ENCODE data around the gene MMEL1. TPM values are rescaled to one million over a fixed set of nuclear protein-coding genes. Genes with fewer than 3 reads are reported as not detected.
A peak's percentile ranks its signal among the peaks of the same experiment; 100 is the strongest.

Gene MMEL1
- total and polyA plus RNA-seq, 2 of the 13 experiments (the other 11 are each of a cell fraction or from before 2014, with no cell fraction given), result 0.48 TPM; not detected in 1

DNA sequence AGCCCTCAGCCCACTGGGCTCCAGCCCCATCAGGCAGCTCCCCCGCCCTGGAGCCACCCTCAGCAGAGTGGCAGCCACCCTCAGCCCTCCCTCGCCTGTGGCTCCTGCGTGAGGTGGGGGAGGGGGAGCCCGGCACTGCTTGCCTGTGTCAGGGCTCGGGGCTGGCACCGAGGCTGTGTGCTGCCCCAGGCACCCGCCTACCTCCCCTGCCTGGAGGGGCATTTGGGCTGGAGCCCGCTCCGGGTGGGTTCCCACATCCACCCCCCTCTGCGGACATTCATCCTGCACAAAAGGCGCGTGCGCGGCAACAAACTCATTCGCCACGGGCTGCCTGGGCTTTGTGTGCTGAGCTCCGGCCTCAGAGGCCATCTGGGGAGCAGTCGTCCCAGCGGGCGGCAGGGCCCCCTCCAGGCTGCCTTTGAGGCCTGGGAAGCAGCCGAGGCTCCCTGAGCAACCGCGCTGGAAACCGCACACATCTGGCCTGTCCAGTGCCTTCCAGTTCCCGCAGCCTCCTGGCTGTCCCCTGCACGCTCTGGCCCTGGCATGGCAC lies 89.2 kb downstream of the MMEL1 start (continued):
- TF ChIP-seq, protein P1, sequence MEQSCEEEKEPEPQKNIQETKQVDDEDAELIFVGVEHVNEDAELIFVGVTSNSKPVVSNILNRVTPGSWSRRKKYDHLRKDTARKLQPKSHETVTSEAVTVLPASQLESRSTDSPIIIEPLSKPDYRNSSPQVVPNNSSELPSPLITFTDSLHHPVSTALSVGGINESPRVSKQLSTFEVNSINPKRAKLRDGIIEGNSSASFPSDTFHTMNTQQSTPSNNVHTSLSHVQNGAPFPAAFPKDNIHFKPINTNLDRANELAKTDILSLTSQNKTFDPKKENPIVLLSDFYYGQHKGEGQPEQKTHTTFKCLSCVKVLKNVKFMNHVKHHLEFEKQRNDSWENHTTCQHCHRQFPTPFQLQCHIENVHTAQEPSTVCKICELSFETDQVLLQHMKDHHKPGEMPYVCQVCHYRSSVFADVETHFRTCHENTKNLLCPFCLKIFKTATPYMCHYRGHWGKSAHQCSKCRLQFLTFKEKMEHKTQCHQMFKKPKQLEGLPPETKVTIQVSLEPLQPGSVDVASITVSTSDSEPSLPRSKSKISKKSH (CRISPR knock-in tag; IDR thresholded peaks at IDR 0.05; ENCODE audit: borderline replicate concordance), result no peak
- TF ChIP-seq, protein P2, sequence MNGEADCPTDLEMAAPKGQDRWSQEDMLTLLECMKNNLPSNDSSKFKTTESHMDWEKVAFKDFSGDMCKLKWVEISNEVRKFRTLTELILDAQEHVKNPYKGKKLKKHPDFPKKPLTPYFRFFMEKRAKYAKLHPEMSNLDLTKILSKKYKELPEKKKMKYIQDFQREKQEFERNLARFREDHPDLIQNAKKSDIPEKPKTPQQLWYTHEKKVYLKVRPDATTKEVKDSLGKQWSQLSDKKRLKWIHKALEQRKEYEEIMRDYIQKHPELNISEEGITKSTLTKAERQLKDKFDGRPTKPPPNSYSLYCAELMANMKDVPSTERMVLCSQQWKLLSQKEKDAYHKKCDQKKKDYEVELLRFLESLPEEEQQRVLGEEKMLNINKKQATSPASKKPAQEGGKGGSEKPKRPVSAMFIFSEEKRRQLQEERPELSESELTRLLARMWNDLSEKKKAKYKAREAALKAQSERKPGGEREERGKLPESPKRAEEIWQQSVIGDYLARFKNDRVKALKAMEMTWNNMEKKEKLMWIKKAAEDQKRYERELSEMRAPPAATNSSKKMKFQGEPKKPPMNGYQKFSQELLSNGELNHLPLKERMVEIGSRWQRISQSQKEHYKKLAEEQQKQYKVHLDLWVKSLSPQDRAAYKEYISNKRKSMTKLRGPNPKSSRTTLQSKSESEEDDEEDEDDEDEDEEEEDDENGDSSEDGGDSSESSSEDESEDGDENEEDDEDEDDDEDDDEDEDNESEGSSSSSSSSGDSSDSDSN (CRISPR knock-in tag; IDR thresholded peaks at IDR 0.05), result peak; percentile 17; the same call in 1 of the 2 replicates
- TF ChIP-seq, protein P3, sequence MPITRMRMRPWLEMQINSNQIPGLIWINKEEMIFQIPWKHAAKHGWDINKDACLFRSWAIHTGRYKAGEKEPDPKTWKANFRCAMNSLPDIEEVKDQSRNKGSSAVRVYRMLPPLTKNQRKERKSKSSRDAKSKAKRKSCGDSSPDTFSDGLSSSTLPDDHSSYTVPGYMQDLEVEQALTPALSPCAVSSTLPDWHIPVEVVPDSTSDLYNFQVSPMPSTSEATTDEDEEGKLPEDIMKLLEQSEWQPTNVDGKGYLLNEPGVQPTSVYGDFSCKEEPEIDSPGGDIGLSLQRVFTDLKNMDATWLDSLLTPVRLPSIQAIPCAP (CRISPR knock-in tag; IDR thresholded peaks at IDR 0.05; ENCODE audit: low read depth), result peak; percentile 46; the same call in 1 of the 2 replicates
- TF ChIP-seq, protein P4, sequence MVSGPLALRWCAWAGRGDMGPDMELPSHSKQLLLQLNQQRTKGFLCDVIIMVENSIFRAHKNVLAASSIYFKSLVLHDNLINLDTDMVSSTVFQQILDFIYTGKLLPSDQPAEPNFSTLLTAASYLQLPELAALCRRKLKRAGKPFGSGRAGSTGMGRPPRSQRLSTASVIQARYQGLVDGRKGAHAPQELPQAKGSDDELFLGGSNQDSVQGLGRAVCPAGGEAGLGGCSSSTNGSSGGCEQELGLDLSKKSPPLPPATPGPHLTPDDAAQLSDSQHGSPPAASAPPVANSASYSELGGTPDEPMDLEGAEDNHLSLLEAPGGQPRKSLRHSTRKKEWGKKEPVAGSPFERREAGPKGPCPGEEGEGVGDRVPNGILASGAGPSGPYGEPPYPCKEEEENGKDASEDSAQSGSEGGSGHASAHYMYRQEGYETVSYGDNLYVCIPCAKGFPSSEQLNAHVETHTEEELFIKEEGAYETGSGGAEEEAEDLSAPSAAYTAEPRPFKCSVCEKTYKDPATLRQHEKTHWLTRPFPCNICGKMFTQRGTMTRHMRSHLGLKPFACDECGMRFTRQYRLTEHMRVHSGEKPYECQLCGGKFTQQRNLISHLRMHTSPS (CRISPR knock-in tag; IDR thresholded peaks at IDR 0.05; ENCODE audit: low read depth), result peak; percentile 49; the same call in 1 of the 2 replicates
- TF ChIP-seq, protein P5, sequence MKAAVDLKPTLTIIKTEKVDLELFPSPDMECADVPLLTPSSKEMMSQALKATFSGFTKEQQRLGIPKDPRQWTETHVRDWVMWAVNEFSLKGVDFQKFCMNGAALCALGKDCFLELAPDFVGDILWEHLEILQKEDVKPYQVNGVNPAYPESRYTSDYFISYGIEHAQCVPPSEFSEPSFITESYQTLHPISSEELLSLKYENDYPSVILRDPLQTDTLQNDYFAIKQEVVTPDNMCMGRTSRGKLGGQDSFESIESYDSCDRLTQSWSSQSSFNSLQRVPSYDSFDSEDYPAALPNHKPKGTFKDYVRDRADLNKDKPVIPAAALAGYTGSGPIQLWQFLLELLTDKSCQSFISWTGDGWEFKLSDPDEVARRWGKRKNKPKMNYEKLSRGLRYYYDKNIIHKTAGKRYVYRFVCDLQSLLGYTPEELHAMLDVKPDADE (CRISPR knock-in tag; IDR thresholded peaks at IDR 0.05), result no peak
- TF ChIP-seq, protein P6, sequence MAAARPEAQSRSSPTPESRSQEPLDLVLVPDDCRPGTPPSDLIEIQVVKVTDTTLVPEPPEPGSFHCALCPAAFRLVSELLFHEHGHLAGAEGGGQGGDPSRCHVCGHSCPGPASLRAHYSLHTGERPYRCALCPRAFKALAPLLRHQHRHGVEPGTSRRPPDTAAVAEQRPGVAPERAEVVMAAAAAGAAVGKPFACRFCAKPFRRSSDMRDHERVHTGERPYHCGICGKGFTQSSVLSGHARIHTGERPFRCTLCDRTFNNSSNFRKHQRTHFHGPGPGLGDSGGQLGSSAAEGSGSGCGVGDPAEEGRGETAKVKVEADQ (CRISPR knock-in tag; IDR thresholded peaks at IDR 0.05; ENCODE audit: borderline replicate concordance), result 0 out of 2 replicates have a peak, but pooled peaks have one; percentile 25
- 0 out of 2 replicates have a peak, but pooled peaks have one; percentile 40 for TF ChIP-seq KDM5B (CRISPR knock-in tag; IDR thresholded peaks at IDR 0.05; ENCODE audit: borderline replicate concordance)
- TF ChIP-seq SAP130 (CRISPR knock-in tag; IDR thresholded peaks at IDR 0.05; ENCODE audit: low read depth), result peak; percentile 32; the same call in 1 of the 2 replicates
- TF ChIP-seq ZNF121 (CRISPR knock-in tag; IDR thresholded peaks at IDR 0.05), result no peak
- no peak for TF ChIP-seq BCL6 (CRISPR knock-in tag; IDR thresholded peaks at IDR 0.05)
- TF ChIP-seq GATAD2A (CRISPR knock-in tag; IDR thresholded peaks at IDR 0.05), result no peak
- 0 out of 2 replicates have a peak, but pooled peaks have one; percentile 47 for TF ChIP-seq PHF8 (CRISPR knock-in tag; IDR thresholded peaks at IDR 0.05)
- TF ChIP-seq MEIS1 (CRISPR knock-in tag; IDR thresholded peaks at IDR 0.05; ENCODE audit: borderline replicate concordance), result 0 out of 2 replicates have a peak, but pooled peaks have one; percentile 22
- no peak for TF ChIP-seq SUZ12 (IDR thresholded peaks at IDR 0.05; ENCODE audit: low read depth, low read length)

Data from HepG2 (cell line).